OCI-LY1 (cell line): ENCODE results near the gene NEGR1.

Experiments
- H2AFZ ChIP-seq: fragments of 200-600 bp; sonication (generic), shearing (Covaris generic); 2 replicates; pipeline ENCODE4 v1.6.0; 2014; ENCODE audit warnings: antibody characterized with exemption, mild to moderate bottlenecking, low read length
- H3F3A ChIP-seq: fragments of 200-600 bp; sonication (generic), shearing (Covaris generic); 2 replicates; pipeline ENCODE4 v1.6.0; 2014; ENCODE audit warnings: mild to moderate bottlenecking, antibody characterized with exemption, low read length, moderate library complexity; ENCODE audit not compliant: insufficient read depth
- H3K27ac ChIP-seq: fragments of 200-600 bp; sonication (generic); 2 replicates; pipeline ENCODE4 v1.5.1; 2014; ENCODE audit warnings: low read length, mixed run types, mild to moderate bottlenecking, low read depth; ENCODE audit not compliant: poor library complexity, severe bottlenecking
- H3K27me3 ChIP-seq: fragments of 200-600 bp; sonication (generic); 2 replicates; pipeline ENCODE4 v1.6.0; 2014; ENCODE audit warnings: antibody characterized with exemption, mild to moderate bottlenecking, low read length, moderate library complexity; ENCODE audit not compliant: insufficient read depth
- H3K36me3 ChIP-seq: fragments of 200-600 bp; sonication (generic); 2 replicates; pipeline ENCODE4 v1.6.1; 2014; ENCODE audit warnings: mild to moderate bottlenecking, antibody characterized with exemption, low read length, moderate library complexity, mixed read lengths; ENCODE audit not compliant: insufficient read depth
- H3K4me1 ChIP-seq: fragments of 200-600 bp; sonication (generic); 2 replicates; pipeline ENCODE4 v1.5.1; 2014; ENCODE audit warnings: mild to moderate bottlenecking, low read length, moderate library complexity; ENCODE audit not compliant: insufficient read depth, severe bottlenecking
- H3K4me2 ChIP-seq: fragments of 200-600 bp; sonication (generic), shearing (Covaris generic); 2 replicates; pipeline ENCODE4 v1.6.1; 2014; ENCODE audit warnings: low read length
- H3K4me3 ChIP-seq: fragments of 200-600 bp; sonication (generic); 2 replicates; pipeline ENCODE4 v1.5.1; 2014; ENCODE audit warnings: low read length, low read depth, mild to moderate bottlenecking, mixed read lengths; ENCODE audit not compliant: poor library complexity, severe bottlenecking
- H3K79me2 ChIP-seq: fragments of 200-600 bp; shearing (Covaris generic); 2 replicates; pipeline ENCODE4 v1.6.1; 2016; ENCODE audit warnings: mixed run types, low read length, mixed read lengths; ENCODE audit not compliant: insufficient read depth
- H3K9ac ChIP-seq: fragments of 200-600 bp; sonication (generic), shearing (Covaris generic); 2 replicates; pipeline ENCODE4 v1.6.1; 2014; ENCODE audit warnings: mild to moderate bottlenecking, low read length, mixed read lengths
- H3K9me2 ChIP-seq: fragments of 200-600 bp; sonication (generic), shearing (Covaris generic); 2 replicates; pipeline ENCODE4 v1.6.1; 2014; ENCODE audit warnings: low read depth, mild to moderate bottlenecking, low read length, mixed read lengths
- H3K9me3 ChIP-seq: fragments of 200-600 bp; shearing (Covaris generic); 2 replicates; pipeline ENCODE4 v1.6.1; 2014; ENCODE audit warnings: low read length, mixed read lengths
- H4K20me1 ChIP-seq: fragments of 200-600 bp; sonication (generic), shearing (Covaris generic); 2 replicates; pipeline ENCODE4 v1.6.0; 2016; ENCODE audit warnings: mild to moderate bottlenecking, low read length; ENCODE audit not compliant: insufficient read depth
- EZH2 ChIP-seq: fragments of 200-600 bp; sonication (generic), shearing (Covaris generic); IDR thresholded peaks from 2 replicates; pipeline ENCODE4 v1.8.0; 2017; ENCODE audit warnings: borderline replicate concordance, mixed run types, mild to moderate bottlenecking, antibody characterized with exemption, low read length, moderate library complexity, mixed read lengths
- TF ChIP-seq, protein P1 (sequence below): fragments of 200-600 bp; sonication (generic), shearing (Covaris generic); IDR thresholded peaks from 2 replicates; pipeline ENCODE4 v1.5.1; 2017; ENCODE audit warnings: mild to moderate bottlenecking, antibody characterized with exemption, low read length, moderate library complexity, mixed read lengths

Gene NEGR1

DNA sequence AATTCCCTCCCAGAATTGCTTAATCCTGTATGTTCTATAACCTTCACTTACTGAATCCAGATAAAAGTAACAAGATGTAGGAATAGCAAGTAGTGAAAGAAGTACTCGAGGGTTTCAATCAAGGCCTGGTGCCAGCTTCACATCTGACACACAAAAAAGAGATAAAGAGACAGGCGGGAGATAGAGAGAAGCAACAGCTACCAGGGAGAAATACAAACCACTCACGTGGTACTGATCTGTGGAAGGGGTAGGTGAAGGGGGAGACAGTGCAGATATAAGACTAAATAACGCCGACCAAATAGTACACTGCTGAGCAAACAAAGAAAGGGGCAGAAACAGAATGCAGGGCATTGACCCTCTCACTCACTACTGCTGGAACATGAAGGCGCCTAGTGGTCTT, 295.2 kb downstream of the NEGR1 start:
- no peaks in the 10 kb centered on the region for H3K36me3 ChIP-seq
- H3K9me3 ChIP-seq: no peaks in the 10 kb centered on the region
- no peak overlapping the region for H3K4me3 ChIP-seq
- no peaks in the 10 kb centered on the region for H3K79me2 ChIP-seq
- H3K27me3 ChIP-seq: no peaks in the 10 kb centered on the region
- H3K4me1 ChIP-seq: no peaks in the 10 kb centered on the region
- no peaks in the 10 kb centered on the region for H3F3A ChIP-seq
- no peak overlapping the region for H3K9ac ChIP-seq
- no peak overlapping the region for H2AFZ ChIP-seq
- H3K9me2 ChIP-seq: no peaks in the 10 kb centered on the region
- no peaks in the 10 kb centered on the region for H4K20me1 ChIP-seq
- H3K27ac ChIP-seq: no peak overlapping the region
- TF ChIP-seq, protein P1, sequence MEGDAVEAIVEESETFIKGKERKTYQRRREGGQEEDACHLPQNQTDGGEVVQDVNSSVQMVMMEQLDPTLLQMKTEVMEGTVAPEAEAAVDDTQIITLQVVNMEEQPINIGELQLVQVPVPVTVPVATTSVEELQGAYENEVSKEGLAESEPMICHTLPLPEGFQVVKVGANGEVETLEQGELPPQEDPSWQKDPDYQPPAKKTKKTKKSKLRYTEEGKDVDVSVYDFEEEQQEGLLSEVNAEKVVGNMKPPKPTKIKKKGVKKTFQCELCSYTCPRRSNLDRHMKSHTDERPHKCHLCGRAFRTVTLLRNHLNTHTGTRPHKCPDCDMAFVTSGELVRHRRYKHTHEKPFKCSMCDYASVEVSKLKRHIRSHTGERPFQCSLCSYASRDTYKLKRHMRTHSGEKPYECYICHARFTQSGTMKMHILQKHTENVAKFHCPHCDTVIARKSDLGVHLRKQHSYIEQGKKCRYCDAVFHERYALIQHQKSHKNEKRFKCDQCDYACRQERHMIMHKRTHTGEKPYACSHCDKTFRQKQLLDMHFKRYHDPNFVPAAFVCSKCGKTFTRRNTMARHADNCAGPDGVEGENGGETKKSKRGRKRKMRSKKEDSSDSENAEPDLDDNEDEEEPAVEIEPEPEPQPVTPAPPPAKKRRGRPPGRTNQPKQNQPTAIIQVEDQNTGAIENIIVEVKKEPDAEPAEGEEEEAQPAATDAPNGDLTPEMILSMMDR: no peak
- no peak for TF ChIP-seq EZH2
- H3K4me2 ChIP-seq: no peak overlapping the region

DNA sequence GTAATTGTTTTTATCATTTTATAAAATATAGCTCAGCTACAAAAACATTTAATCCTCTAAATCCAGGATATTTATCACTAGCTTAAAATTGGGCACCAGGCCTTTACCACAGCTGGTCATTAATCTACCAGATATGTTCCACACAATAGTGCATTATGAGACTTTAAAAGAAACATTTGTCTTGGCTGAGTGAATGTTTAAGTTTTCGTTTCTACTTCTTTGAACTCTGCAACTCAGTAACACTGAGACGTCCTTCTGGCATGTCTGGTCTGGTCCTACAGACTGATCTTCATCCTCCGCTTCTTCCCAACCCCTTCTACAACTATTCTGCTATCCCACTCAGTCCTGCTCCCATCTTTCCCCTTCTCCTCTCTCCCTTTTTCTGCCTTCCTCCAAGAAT, 296.2 kb downstream of the NEGR1 start:
- Histone ChIP-seq H3K27ac (no peak overlapping the region), H3K4me2 (no peak overlapping the region), H2AFZ (no peak overlapping the region), H3K9me3 (no peaks in the 10 kb centered on the region), H3K4me3 (no peak overlapping the region), H3K4me1 (no peaks in the 10 kb centered on the region), H3F3A (no peaks in the 10 kb centered on the region), H3K27me3 (no peaks in the 10 kb centered on the region), H3K9me2 (no peaks in the 10 kb centered on the region), H3K9ac (no peak overlapping the region), H3K79me2 (no peaks in the 10 kb centered on the region), H4K20me1 (no peaks in the 10 kb centered on the region), H3K36me3 (no peaks in the 10 kb centered on the region)
- TF ChIP-seq, protein P1: no peak
- TF ChIP-seq EZH2: no peak

DNA sequence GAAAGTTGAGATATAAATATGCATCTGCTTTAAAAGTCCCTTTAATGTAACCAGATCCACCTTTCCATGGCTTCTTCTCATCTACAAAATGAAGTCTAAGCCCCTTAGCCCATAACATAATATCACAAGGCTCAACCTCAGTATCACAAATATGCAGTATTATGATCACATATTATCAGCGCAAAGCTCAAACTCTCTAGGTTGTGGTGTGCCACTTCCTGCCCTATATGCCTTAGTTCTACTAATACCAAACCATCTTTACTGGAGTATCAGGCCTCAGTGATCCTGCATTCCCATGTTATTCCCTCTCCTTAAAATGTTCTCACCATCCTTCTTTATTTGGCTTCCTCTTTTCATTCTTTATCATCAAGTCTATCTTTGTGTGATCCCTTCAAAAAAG, 301.8 kb downstream of the NEGR1 start:
- no peak overlapping the region for H3K4me2 ChIP-seq

More for the DNA sequence above, 301.8 kb downstream of the NEGR1 start:
- Histone ChIP-seq H3K9me3 (no peaks in the 10 kb centered on the region), H3F3A (no peaks in the 10 kb centered on the region), H3K79me2 (no peaks in the 10 kb centered on the region), H3K27me3 (no peaks in the 10 kb centered on the region), H4K20me1 (no peaks in the 10 kb centered on the region), H3K4me3 (no peak overlapping the region), H3K27ac (no peak overlapping the region), H3K9ac (no peak overlapping the region), H3K9me2 (no peaks in the 10 kb centered on the region), H3K36me3 (no peaks in the 10 kb centered on the region), H2AFZ (no peak overlapping the region), H3K4me1 (no peaks in the 10 kb centered on the region)
- no peak for TF ChIP-seq EZH2
- TF ChIP-seq, protein P1: no peak
